Coronary artery (tissue), 2 donors: Measurements from ENCODE around the gene WNT1.

Experiments
- DNase-seq: peaks from one replicate; pipeline ENCODE4 v3.0.0-alpha.2; 2017; ENCODE audit warnings: low spot score
- H3K27ac ChIP-seq, 2 donors: fragments of 200-600 bp; sonication (generic); one replicate each; pipeline ENCODE4 v1.5.1; 2016 to 2019
- H3K4me3 ChIP-seq: fragments of 200-600 bp; sonication (generic); 2 replicates; pipeline ENCODE4 v1.5.1; 2016; ENCODE audit warnings: mild to moderate bottlenecking, moderate library complexity
- CTCF ChIP-seq: fragments of 200-600 bp; sonication (generic); IDR thresholded peaks from one replicate; pipeline ENCODE4 v1.5.1; 2019; ENCODE audit warnings: antibody characterized with exemption

Gene WNT1

GRCh38 chr12:48960834-48961233, 17.3 kb upstream of the WNT1 start:
- Histone ChIP-seq H3K27ac (no peak overlapping the region), H3K4me3 (no peak overlapping the region)
- DNase-seq: no peak
- no peak for TF ChIP-seq CTCF

DNA sequence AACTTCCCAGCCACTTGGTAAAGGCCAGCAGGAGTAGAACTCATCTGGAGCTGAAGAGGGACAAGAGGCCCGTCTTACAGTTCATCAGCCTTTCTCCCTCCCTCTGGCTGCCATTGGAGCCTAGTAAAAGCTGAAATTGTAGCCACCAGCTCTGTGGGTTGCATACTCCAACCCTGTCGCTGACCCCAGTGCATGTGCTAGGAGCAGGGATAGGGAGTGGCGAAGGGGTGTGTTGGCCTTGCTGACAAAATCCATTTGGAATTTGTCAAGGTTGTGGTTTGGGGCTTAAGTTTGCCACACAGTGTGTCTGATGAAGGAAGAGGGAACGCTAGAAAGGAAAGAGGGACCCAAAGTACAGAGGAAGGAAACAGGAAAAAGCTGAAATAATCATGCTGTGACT, 16.8 kb upstream of the WNT1 start:
- Histone ChIP-seq H3K27ac (no peak overlapping the region), H3K4me3 (no peak overlapping the region)
- DNase-seq: no peak
- TF ChIP-seq CTCF: no peak

DNA sequence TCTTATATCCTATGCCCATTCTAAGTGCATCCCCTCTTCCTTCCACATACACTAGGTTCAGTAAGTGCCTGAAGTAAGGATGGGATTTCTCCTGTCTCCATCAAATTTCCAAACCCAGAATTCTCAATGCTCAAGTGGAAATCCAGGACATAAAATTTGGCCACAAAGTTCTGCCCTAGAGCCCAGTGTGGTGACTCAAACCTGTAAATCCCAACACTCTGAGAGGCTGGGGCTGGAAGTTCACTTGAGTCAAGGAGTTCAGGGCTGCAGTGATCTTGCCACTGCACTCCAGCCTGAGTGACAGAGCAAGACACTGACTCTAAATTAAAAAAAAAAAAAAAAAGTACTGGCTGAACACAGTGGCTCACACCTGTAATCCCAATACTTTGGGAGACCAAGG, 16.3 kb upstream of the WNT1 start:
- no peak overlapping the region for H3K27ac ChIP-seq
- no peak for TF ChIP-seq CTCF
- DNase-seq: no peak
- no peak overlapping the region for H3K4me3 ChIP-seq

- no peak for DNase-seq
- Histone ChIP-seq H3K4me3 (no peak overlapping the region), H3K27ac (no peak overlapping the region)
- no peak for TF ChIP-seq CTCF
Measured at GRCh38 chr12:48965298-48965838, 12.8 kb upstream of the WNT1 start.

DNA sequence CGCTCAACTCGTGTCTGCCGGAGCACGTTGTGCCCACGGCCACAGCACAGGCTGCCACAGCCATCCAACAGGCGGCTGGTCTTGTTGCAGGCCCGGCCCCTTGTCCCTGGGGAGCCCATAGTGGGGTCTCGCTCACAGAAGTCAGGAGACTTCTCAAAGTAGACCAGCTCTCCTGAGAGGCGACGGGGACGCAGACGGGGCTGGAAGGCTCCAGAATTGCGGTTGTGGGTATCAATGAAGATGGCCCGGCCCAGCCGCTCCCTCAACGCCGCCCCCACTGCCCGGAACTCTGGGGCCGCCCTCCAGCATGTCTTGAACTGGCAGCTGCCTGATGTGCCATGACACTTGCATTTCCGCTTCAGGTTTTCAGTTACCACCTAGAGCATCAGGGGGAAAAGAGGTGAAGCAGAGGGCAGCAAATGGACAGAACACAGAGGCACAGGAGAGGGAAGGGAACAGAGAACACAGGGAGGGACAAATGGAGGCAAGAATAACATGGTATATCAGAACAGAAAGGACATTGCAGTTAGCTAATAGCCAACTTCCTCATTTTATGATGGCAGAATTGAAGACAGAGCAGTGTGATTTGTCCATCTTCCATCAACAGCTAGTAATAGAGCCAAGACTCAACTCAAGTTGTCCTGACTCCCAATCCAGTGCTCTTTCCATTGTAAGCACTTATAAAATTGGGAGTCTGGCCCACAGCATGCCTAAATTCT, 11.8 kb upstream of the WNT1 start:
- TF ChIP-seq CTCF: no peak
- H3K27ac ChIP-seq: no peak overlapping the region
- no peak overlapping the region for H3K4me3 ChIP-seq
- no peak for DNase-seq

DNA sequence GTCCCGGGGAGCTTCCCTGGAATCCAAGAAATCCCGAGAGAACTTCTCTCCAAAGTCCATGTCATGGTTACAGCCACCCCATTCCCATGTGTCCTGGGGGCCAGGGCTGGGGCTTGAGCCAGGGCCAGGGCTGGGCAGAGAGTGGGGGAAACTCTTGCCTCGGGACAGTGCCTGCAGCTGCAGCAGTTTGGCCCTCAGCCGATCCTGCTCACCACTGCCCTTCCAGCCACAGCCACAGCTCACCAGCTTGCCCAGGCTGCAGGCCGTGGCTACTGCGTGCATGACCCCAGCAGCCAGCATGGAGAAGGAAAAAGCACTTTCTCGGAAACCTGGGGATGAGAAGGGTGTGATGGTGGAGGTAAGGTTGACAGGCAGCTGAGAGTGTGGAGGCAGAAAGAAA, 10.1 kb upstream of the WNT1 start:
- no peak for TF ChIP-seq CTCF
- no peak overlapping the region for H3K27ac ChIP-seq
- no peak for DNase-seq
- no peak overlapping the region for H3K4me3 ChIP-seq

DNA sequence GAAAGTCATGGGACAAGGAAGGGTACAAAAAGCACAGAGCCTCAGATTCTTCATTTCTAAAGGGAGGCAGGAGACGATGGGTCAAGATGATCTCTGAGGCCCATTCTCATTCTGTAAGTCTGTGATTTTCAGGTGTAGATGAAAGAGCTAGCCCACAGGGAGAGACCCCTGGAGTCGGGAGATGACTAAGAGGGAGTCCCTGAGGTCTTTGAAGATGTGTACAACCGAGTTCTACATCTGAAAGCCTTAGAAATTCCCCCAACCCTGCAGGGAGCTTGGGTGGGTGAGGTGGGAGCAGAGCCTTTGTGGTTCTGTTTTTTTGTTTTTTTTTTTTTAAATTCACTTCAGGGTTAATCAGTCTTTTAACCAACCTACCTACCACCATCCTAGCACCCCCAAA, 9.7 kb upstream of the WNT1 start:
- Histone ChIP-seq H3K27ac (no peak overlapping the region), H3K4me3 (no peak overlapping the region)
- DNase-seq: no peak
- no peak for TF ChIP-seq CTCF
